OCI-LY7 (cell line): ENCODE data around the gene SHC1.

Experiments
- CTCF ChIP-seq: fragments of 200-600 bp; sonication (generic); conservative IDR thresholded peaks from 2 replicates; pipeline ENCODE4 v1.5.1; 2014; ENCODE audit warnings: mild to moderate bottlenecking, antibody characterized with exemption, low read length, moderate library complexity, mixed read lengths
- EZH2phosphoT487 ChIP-seq: fragments of 200-600 bp; sonication (generic); IDR thresholded peaks from 2 replicates; pipeline ENCODE4 v1.6.1; 2018; ENCODE audit warnings: low read depth, borderline replicate concordance, mild to moderate bottlenecking, mixed run types, antibody characterized with exemption, low read length, moderate library complexity, mixed read lengths

GRCh38 chr1:154967331-154967950 lies 3.1 kb downstream of the SHC1 start:
- TF ChIP-seq EZH2phosphoT487 (no peak), CTCF (no peak)
